K562 (cell line): ENCODE results near the gene ACTR5.

Source experiments
- BRF1 ChIP-seq: IDR thresholded peaks from 3 replicates; pipeline ENCODE4 v1.6.1; 2011; ENCODE audit warnings: borderline replicate concordance, mild to moderate bottlenecking; ENCODE audit not compliant: insufficient read length; ENCODE audit errors: extremely low read depth
- CBX8 ChIP-seq: fragments of 200-600 bp; sonication (generic); IDR thresholded peaks from 2 replicates; pipeline ENCODE4 v1.6.1; 2012; ENCODE audit warnings: borderline replicate concordance, mixed run types, low read depth, mild to moderate bottlenecking, moderate library complexity, mixed read lengths, low read length, control low read depth, inconsistent platforms; ENCODE audit not compliant: poor library complexity, severe bottlenecking; ENCODE audit errors: extremely low read depth
- CEBPB ChIP-seq: fragments of 450-650 bp; IDR thresholded peaks from 2 replicates; pipeline ENCODE4 v1.6.1; 2016; ENCODE audit warnings: missing genetic modification characterization, missing compliant biosample characterization
- CTCF ChIP-seq, 3 experiments: IDR thresholded peaks in 2 of 3; conservative IDR thresholded peaks in 1 of 3; 2 replicates each; pipeline ENCODE4 v1.5.1; 2011 to 2012; ENCODE audit warnings: low read length in 3 of 3, mild to moderate bottlenecking in 3 of 3, control low read depth in 2 of 3, improper control_type of control experiment in 1 of 3, inconsistent platforms in 1 of 3, low read depth in 1 of 3, mixed read lengths in 1 of 3, moderate library complexity in 1 of 3; ENCODE audit not compliant: insufficient read depth in 2 of 3
- ETV6 ChIP-seq, 3 experiments: fragments of 150-350 bp in 1 of 3; sonication (generic) in 1 of 3; formaldehyde crosslinking in 1 of 3; IDR thresholded peaks; 2 replicates each; pipeline versions ENCODE4 v1.6.1 to v1.8.0; 2014 to 2022; ENCODE audit warnings: borderline replicate concordance in 2 of 3, low read depth in 2 of 3, antibody characterized with exemption in 1 of 3, low read length in 1 of 3, mild to moderate bottlenecking in 1 of 3, missing genetic modification reagents in 1 of 3
- FOXP1 ChIP-seq: sonication (generic); formaldehyde crosslinking; IDR thresholded peaks from 2 replicates; pipeline ENCODE4 v1.8.0; 2022; ENCODE audit warnings: mild to moderate bottlenecking, missing genetic modification reagents
- GATAD2A ChIP-seq: fragments of 450-650 bp; IDR thresholded peaks from 2 replicates; pipeline ENCODE4 v1.6.1; 2017
- NFATC3 ChIP-seq: fragments of 450-650 bp; IDR thresholded peaks from 2 replicates; pipeline ENCODE4 v1.6.1; 2017; ENCODE audit warnings: mild to moderate bottlenecking
- SIX5 ChIP-seq, 2 experiments: IDR thresholded peaks; 2 replicates each; pipeline ENCODE4 v1.6.1; 2011; ENCODE audit warnings: low read length in 2 of 2, borderline replicate concordance in 1 of 2, low read depth in 1 of 2, mild to moderate bottlenecking in 1 of 2, moderate library complexity in 1 of 2; ENCODE audit not compliant: insufficient read depth in 1 of 2
- SREBF1 ChIP-seq: fragments of 150-350 bp; IDR thresholded peaks from 2 replicates; pipeline ENCODE4 v1.6.1; 2014; ENCODE audit warnings: antibody characterized with exemption, low read depth, low read length, borderline replicate concordance
- THRAP3 ChIP-seq: fragments of 450-650 bp; IDR thresholded peaks from 2 replicates; pipeline ENCODE4 v1.6.1; 2016; ENCODE audit warnings: mild to moderate bottlenecking, inconsistent platforms, borderline replicate concordance
- ZFPM2 ChIP-seq: fragments of 250-450 bp; sonication (Bioruptor Pico); IDR thresholded peaks from 2 replicates; pipeline ENCODE4 v1.5.1; 2022; ENCODE audit warnings: mild to moderate bottlenecking
- ZKSCAN1 ChIP-seq: fragments of 150-350 bp; IDR thresholded peaks from 2 replicates; pipeline ENCODE4 v1.6.1; 2016; ENCODE audit warnings: low read depth, low read length
- ZNF146 ChIP-seq: IDR thresholded peaks from one replicate; pipeline ENCODE4 v1.6.1; 2018; ENCODE audit warnings: missing compliant biosample characterization; ENCODE audit not compliant: unreplicated experiment

- TF ChIP-seq CTCF (IDR thresholded peaks at IDR 0.05 in 2 of 3, conservative IDR thresholded peaks at IDR 0.05 in 1 of 3; ENCODE audit: insufficient read depth in 2 of 3, low read depth in 1 of 3, low read length in 3 of 3) = no peak
- TF ChIP-seq CBX8 = no peak
- TF ChIP-seq SREBF1 = no peak
- TF ChIP-seq NFATC3 = no peak
- no peak for TF ChIP-seq ZFPM2
- TF ChIP-seq ETV6 (IDR thresholded peaks at IDR 0.05; ENCODE audit: borderline replicate concordance in 1 of 2, low read depth in 2 of 2, low read length in 1 of 2) = no peak
- TF ChIP-seq ETV6 (CRISPR knock-in tag; IDR thresholded peaks at IDR 0.05; ENCODE audit: borderline replicate concordance) = no peak
- no peak for TF ChIP-seq FOXP1 (CRISPR knock-in tag)
- TF ChIP-seq THRAP3 = no peak
- no peak for TF ChIP-seq SIX5 (IDR thresholded peaks at IDR 0.05; ENCODE audit: borderline replicate concordance in 1 of 2, insufficient read depth in 1 of 2, low read depth in 1 of 2, low read length in 2 of 2)
- no peak for TF ChIP-seq GATAD2A
- no peak for TF ChIP-seq ZKSCAN1
- no peak for TF ChIP-seq BRF1
- TF ChIP-seq ZNF146 (CRISPR knock-in tag) = no peak
- TF ChIP-seq CEBPB (tag) = no peak
These were observed 10.8 kb downstream of the ACTR5 start for GRCh38 chr20:38759106-38759505.
